ENCODE data around the gene FLG2.
"Not testable (repeated sequence)": the region's sequence is repeated elsewhere in the genome, so short reads cannot be mapped to it uniquely, and the experiment has no call there.

The FLG2 gene

DNA sequence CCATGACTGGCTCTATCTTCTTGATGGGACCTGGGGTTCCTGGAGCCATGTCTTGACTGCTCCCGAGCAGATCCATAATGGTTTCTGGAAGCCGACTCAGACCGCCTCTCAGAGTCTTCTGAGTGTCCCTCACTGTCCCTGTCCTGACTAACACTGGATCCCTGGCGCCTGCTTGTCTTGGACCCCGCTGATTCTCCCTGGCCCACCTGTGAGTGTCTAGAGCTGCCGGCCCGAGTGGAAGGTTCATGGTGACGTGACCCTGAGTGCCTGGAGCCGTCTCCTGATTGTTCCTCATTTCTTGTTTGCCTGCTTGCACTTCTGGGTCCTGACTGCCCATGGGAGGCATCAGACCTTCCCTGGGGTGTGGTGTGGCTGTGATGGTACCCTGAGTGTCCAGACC lies 49.9 kb downstream of the FLG2 start:
- DNase-seq = no peak

DNA sequence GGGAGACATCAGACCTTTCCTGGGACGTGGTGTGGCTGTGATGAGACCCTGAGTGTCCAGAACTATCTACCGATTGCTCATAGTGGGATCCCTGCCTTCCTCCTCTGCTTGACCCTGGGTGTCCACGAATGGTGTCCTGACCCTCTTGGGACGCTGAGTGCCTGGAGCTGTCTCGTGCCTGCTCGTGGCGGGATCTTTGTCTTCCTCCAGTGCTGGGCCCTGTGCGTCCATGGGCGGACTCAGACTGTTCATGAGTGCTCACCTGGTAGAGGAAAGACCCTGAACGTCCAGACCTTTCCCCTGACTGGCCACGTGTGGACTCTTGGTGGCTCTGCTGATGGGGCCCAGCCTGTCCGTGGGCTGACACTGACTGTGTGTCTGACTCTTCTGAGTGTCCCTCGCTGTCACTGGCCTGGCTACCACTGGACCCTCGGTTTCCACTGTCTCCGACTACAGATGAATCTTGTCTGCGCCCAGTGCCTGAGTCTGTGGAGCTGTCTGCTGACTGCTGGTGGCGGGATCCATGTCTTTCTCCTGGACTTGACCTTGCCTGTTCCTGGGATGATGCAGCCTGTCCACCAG lies 50.4 kb downstream of the FLG2 start:
- DNase-seq = not testable (repeated sequence)

DNA sequence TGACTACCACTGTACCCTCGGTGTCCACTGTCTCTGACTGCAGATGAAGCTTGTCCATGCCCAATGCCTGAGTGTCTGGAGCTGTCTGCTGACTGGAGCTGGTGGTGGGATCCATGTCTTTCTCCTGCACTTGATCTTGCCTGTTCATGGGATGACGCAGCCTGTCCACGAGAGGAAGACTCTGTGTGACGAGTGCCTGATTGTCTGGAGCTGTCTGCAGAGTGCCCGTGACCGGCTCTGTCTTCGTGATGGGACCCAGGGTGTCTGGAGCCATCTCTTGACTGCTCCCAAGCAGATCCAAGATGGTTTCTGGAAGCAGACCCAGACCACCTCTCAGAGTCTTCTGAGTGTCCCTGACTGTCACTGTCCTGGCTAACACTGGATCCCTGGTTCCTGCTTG lies 51.0 kb downstream of the FLG2 start:
- DNase-seq = not testable (repeated sequence)

DNA sequence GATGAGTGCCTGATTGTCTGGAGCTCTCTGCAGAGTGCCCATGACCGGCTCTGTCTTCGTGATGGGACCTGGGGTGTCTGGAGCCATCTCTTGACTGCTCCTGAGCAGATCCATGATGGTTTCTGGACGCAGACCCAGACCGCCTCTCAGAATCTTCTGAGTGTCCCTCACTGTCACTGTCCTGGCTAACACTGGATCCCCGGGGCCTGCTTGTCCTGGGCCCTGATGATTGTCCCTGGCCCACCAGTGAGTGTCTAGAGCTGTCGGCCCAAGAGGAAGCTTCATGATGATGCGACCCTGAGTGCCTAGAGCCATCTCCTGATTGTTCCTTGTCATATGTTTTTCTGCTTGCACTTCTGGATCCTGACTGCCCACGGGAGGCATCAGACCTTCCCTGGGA lies 51.8 kb downstream of the FLG2 start:
- not testable (repeated sequence) for DNase-seq

DNA sequence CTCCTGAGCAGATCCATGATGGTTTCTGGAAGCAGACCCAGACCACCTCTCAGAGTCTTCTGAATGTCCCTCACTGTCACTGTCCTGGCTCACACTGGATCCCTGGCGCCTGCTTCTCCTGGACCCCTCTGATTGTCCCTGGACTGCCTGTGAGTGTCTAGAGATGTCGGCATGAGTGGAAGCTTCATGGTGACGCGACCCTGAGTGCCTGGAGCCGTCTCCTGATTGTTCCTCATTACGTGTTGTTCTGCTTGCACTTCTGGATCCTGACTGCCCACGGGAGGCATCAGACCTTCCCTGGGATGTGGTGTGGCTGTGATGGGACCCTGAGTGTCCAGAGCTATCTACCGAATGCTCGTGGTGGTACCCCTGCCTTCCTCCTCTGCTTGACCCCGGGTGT lies 53.7 kb downstream of the FLG2 start:
- not testable (repeated sequence) for DNase-seq

DNA sequence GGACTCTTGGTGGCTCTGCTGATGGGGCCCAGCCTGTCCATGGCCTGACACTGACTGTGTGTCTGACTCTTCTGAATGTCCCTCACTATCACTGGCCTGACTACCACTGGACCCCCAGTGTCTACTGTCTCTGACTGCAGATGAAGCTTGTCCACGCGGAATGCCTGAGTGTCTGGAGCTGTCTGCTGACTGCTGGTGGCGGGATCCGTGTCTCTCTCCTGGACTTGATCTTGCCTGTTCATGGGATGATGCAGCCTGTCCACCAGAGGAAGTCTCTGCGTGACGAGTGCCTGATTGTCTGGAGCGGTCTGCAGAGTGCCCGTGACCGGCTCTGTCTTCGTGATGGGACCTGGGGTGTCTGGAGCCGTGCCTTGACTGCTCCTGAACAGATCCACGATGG lies 55.0 kb downstream of the FLG2 start:
- DNase-seq = not testable (repeated sequence)

DNA sequence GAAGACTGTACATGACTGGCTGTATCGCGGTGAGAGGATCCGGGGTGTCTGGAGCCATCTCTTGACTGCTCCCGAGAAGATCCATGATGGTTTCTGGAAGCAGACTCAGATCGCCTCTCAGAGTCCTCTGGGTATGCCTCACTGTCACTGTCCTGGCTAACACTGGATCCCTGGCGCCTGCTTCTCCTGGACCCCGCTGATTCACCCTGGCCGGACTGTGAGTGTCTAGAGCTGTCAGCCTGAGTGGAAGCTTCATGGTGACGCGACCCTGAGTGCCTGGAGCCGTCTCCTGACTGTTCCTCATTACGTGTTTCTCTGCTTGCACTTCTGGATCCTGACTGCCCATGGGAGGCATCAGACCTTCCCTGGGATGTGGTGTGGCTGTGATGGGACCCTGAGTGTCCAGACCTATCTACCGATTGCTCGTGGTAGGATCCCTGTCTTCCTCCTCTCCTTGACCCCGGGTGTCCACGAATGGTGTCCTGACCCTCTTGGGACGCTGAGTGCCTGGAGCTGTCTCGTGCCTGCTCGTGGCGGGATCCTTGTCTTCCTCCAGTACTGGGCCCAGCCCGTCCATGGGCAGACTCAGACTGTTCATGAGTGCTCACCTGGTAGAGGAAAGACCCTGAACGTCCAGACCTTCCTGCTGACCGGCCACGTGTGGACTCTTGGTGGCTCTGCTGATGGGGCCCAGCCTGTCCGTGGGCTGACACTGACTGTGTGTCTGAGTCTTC lies 56.5 kb downstream of the FLG2 start:
- DNase-seq = not testable (repeated sequence)
